MM.1S (cell line): ENCODE measurements around the gene PCDHB9.
"Not testable (repeated sequence)": the region's sequence is repeated elsewhere in the genome, so short reads cannot be mapped to it uniquely, and the experiment has no call there.

Experiments used
- CTCF ChIP-seq: fragments of 300-600 bp; sonication (generic); IDR thresholded peaks from 2 replicates; pipeline ENCODE4 v1.5.1; 2016; ENCODE audit warnings: antibody characterized with exemption, low read length, mixed read lengths
- EZH2 ChIP-seq: fragments of 300-600 bp; sonication (generic); optimal IDR thresholded peaks from 2 replicates; pipeline ENCODE3; 2017; ENCODE audit warnings: low read depth, mild to moderate bottlenecking, antibody characterized with exemption, low read length, mixed read lengths
- EZH2phosphoT487 ChIP-seq: fragments of 300-600 bp; sonication (generic); IDR thresholded peaks from 2 replicates; pipeline ENCODE4 v1.6.1; 2018; ENCODE audit warnings: antibody characterized with exemption, low read length

GRCh38 chr5:141137346-141137745 is 49.6 kb upstream of the PCDHB9 start:
- TF ChIP-seq CTCF, EZH2, EZH2phosphoT487: not testable (repeated sequence)
